K562 (cell line): Measurements from ENCODE around the gene ZNF106.

Experiments used
- CBX3 ChIP-seq, 2 experiments: IDR thresholded peaks; 1 replicate in 1 of 2; 2 replicates in 1 of 2; pipeline ENCODE4 v1.6.1; 2012; ENCODE audit warnings: inconsistent platforms in 2 of 2, low read length in 2 of 2, borderline replicate concordance in 1 of 2, control low read depth in 1 of 2
- EP300 ChIP-seq: IDR thresholded peaks from 2 replicates; pipeline ENCODE4 v1.6.1; 2012; ENCODE audit warnings: low read length, improper control_type of control experiment
- EZH2 ChIP-seq: IDR thresholded peaks from 2 replicates; pipeline ENCODE4 v1.6.1; 2012; ENCODE audit warnings: low read depth, mild to moderate bottlenecking, inconsistent platforms, low read length, borderline replicate concordance
- ILK ChIP-seq: fragments of 450-650 bp; IDR thresholded peaks from 2 replicates; pipeline ENCODE4 v1.6.1; 2016; ENCODE audit warnings: missing genetic modification characterization, low read depth, mild to moderate bottlenecking, missing compliant biosample characterization, moderate library complexity, borderline replicate concordance
- JUNB ChIP-seq: fragments of 450-650 bp; formaldehyde crosslinking; conservative IDR thresholded peaks from 2 replicates; pipeline ENCODE4 v1.4.0; 2020; ENCODE audit warnings: mild to moderate bottlenecking
- KLF10 ChIP-seq: fragments of 250-450 bp; sonication (Bioruptor Pico); IDR thresholded peaks from 2 replicates; pipeline ENCODE4 v1.6.1; 2021; ENCODE audit warnings: matching md5 sums
- L3MBTL2 ChIP-seq: fragments of 450-650 bp; IDR thresholded peaks from 2 replicates; pipeline ENCODE4 v1.6.1; 2016; ENCODE audit warnings: mild to moderate bottlenecking, moderate library complexity
- MYNN ChIP-seq, 2 experiments: sonication (generic); formaldehyde crosslinking in 1 of 2; IDR thresholded peaks; 2 replicates each; pipeline versions ENCODE4 v1.5.0 to v1.6.1; 2016 to 2020; ENCODE audit warnings: antibody characterized with exemption in 1 of 2, missing genetic modification reagents in 1 of 2
- YY1 ChIP-seq, 3 experiments: IDR thresholded peaks; 2 replicates each; pipeline ENCODE4 v1.6.1; 2011; ENCODE audit warnings: low read length in 2 of 3, mild to moderate bottlenecking in 2 of 3, moderate library complexity in 2 of 3, borderline replicate concordance in 1 of 3, control low read depth in 1 of 3, low read depth in 1 of 3; ENCODE audit not compliant: insufficient read depth in 3 of 3, insufficient replicate concordance in 2 of 3, control insufficient read depth in 1 of 3, insufficient read length in 1 of 3; ENCODE audit errors: extremely low read depth in 1 of 3
- ZNF24 ChIP-seq: fragments of 450-650 bp; IDR thresholded peaks from 2 replicates; pipeline ENCODE4 v1.6.1; 2016
- ZNF785 ChIP-seq: fragments of 250-450 bp; sonication (Bioruptor Pico); IDR thresholded peaks from 2 replicates; pipeline ENCODE4 v1.4.0; 2020; ENCODE audit warnings: mild to moderate bottlenecking
- TF ChIP-seq, protein P1 (sequence below), 3 experiments: IDR thresholded peaks in 2 of 3; conservative IDR thresholded peaks in 1 of 3; 2 replicates each; pipeline ENCODE4 v1.5.1; 2011 to 2012; ENCODE audit warnings: low read length in 3 of 3, mild to moderate bottlenecking in 3 of 3, control low read depth in 2 of 3, improper control_type of control experiment in 1 of 3, inconsistent platforms in 1 of 3, low read depth in 1 of 3, mixed read lengths in 1 of 3, moderate library complexity in 1 of 3; ENCODE audit not compliant: insufficient read depth in 2 of 3
- TF ChIP-seq, protein P2 (sequence below): sonication (generic); formaldehyde crosslinking; IDR thresholded peaks from 2 replicates; pipeline ENCODE4 v1.8.1; 2023; ENCODE audit warnings: mild to moderate bottlenecking, missing genetic modification reagents
- TF ChIP-seq, protein P3 (sequence below), 2 experiments: fragments of 450-650 bp in 1 of 2; sonication (generic) in 1 of 2; formaldehyde crosslinking in 1 of 2; IDR thresholded peaks in 1 of 2; conservative IDR thresholded peaks in 1 of 2; 2 replicates each; pipeline versions ENCODE4 v1.6.1 to v1.8.1; 2016 to 2023; ENCODE audit warnings: mild to moderate bottlenecking in 2 of 2, moderate library complexity in 2 of 2, inconsistent platforms in 1 of 2, missing genetic modification reagents in 1 of 2

DNA sequence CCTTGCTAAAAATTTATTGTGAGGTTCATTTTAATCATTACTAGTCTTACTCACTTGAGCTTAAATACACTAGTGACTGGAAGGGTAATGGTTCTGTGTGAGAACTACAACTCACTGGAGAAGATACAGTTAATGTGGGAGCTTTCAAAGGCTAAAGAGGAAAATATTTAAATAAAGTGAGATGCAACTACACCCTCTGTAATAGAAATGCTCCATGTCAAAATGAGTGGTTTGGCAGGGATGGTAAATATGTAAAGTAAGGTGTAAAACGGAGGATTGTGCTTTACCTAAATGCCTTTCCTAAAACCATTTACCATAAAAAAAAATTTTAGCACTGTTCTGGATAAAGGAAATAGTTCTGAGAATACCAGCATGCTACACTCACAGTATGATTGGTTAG lies 42.3 kb upstream of the ZNF106 start:
- TF ChIP-seq L3MBTL2 (no peak), YY1 (IDR thresholded peaks at IDR 0.05; ENCODE audit: borderline replicate concordance in 1 of 3, control insufficient read depth in 1 of 3, extremely low read depth in 1 of 3, insufficient read depth in 3 of 3, insufficient read length in 1 of 3, insufficient replicate concordance in 2 of 3, low read depth in 1 of 3, low read length in 2 of 3) (no peak), ZNF24 (no peak), CBX3 (IDR thresholded peaks at IDR 0.05; ENCODE audit: borderline replicate concordance in 1 of 2, low read length in 2 of 2) (no peak), MYNN (IDR thresholded peaks at IDR 0.05) (no peak), MYNN (CRISPR knock-in tag; IDR thresholded peaks at IDR 0.05) (no peak), JUNB (CRISPR knock-in tag) (no peak), EZH2 (no peak), EP300 (no peak), ILK (tag) (no peak), KLF10 (CRISPR knock-in tag) (no peak), ZNF785 (CRISPR knock-in tag) (no peak)
- TF ChIP-seq, protein P1, sequence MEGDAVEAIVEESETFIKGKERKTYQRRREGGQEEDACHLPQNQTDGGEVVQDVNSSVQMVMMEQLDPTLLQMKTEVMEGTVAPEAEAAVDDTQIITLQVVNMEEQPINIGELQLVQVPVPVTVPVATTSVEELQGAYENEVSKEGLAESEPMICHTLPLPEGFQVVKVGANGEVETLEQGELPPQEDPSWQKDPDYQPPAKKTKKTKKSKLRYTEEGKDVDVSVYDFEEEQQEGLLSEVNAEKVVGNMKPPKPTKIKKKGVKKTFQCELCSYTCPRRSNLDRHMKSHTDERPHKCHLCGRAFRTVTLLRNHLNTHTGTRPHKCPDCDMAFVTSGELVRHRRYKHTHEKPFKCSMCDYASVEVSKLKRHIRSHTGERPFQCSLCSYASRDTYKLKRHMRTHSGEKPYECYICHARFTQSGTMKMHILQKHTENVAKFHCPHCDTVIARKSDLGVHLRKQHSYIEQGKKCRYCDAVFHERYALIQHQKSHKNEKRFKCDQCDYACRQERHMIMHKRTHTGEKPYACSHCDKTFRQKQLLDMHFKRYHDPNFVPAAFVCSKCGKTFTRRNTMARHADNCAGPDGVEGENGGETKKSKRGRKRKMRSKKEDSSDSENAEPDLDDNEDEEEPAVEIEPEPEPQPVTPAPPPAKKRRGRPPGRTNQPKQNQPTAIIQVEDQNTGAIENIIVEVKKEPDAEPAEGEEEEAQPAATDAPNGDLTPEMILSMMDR (IDR thresholded peaks at IDR 0.05 in 2 of 3, conservative IDR thresholded peaks at IDR 0.05 in 1 of 3; ENCODE audit: insufficient read depth in 2 of 3, low read depth in 1 of 3, low read length in 3 of 3) = no peak
- TF ChIP-seq, protein P2, sequence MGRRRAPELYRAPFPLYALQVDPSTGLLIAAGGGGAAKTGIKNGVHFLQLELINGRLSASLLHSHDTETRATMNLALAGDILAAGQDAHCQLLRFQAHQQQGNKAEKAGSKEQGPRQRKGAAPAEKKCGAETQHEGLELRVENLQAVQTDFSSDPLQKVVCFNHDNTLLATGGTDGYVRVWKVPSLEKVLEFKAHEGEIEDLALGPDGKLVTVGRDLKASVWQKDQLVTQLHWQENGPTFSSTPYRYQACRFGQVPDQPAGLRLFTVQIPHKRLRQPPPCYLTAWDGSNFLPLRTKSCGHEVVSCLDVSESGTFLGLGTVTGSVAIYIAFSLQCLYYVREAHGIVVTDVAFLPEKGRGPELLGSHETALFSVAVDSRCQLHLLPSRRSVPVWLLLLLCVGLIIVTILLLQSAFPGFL (CRISPR knock-in tag) = no peak
- TF ChIP-seq, protein P3, sequence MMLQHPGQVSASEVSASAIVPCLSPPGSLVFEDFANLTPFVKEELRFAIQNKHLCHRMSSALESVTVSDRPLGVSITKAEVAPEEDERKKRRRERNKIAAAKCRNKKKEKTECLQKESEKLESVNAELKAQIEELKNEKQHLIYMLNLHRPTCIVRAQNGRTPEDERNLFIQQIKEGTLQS (IDR thresholded peaks at IDR 0.05) = no peak
- TF ChIP-seq, protein P3 (CRISPR knock-in tag; conservative IDR thresholded peaks at IDR 0.05) = no peak
